GM23248 (cell line): Measurements from ENCODE around the gene HOMER1. TPM values are rescaled to one million over a fixed set of nuclear protein-coding genes. Genes with fewer than 3 reads are reported as not detected.

Experiments
- DNase-seq: peaks from one replicate; pipeline ENCODE4 v3.0.0-alpha.2; 2015
- H2AFZ ChIP-seq: fragments of 200-600 bp; sonication (generic); 2 replicates; pipeline ENCODE4 v1.6.1; 2016; ENCODE audit warnings: antibody characterized with exemption
- H3F3A ChIP-seq: fragments of 200-600 bp; sonication (generic); 2 replicates; pipeline ENCODE4 v1.6.1; 2016; ENCODE audit warnings: mild to moderate bottlenecking, antibody characterized with exemption, mixed run types; ENCODE audit not compliant: insufficient read depth
- H3K27ac ChIP-seq: fragments of 200-600 bp; sonication (generic); 2 replicates; pipeline ENCODE4 v1.5.1; 2016; ENCODE audit warnings: mild to moderate bottlenecking
- H3K27me3 ChIP-seq: fragments of 200-600 bp; sonication (generic); replicated peaks from 2 replicates; pipeline ENCODE4 v1.6.1; 2016; ENCODE audit warnings: mild to moderate bottlenecking; ENCODE audit not compliant: insufficient read depth
- H3K36me3 ChIP-seq: fragments of 200-600 bp; sonication (generic); 2 replicates; pipeline ENCODE4 v1.6.1; 2016; ENCODE audit warnings: low read depth, mild to moderate bottlenecking
- H3K4me1 ChIP-seq: fragments of 200-600 bp; sonication (generic); 2 replicates; pipeline ENCODE4 v1.6.1; 2016; ENCODE audit warnings: mild to moderate bottlenecking; ENCODE audit not compliant: insufficient read depth
- H3K4me2 ChIP-seq: fragments of 200-600 bp; sonication (generic); one replicate; pipeline ENCODE4 v1.6.1; 2016; ENCODE audit warnings: mild to moderate bottlenecking; ENCODE audit not compliant: unreplicated experiment
- H3K4me3 ChIP-seq: fragments of 200-600 bp; sonication (generic); 2 replicates; pipeline ENCODE4 v1.5.1; 2016; ENCODE audit warnings: mild to moderate bottlenecking
- H3K79me2 ChIP-seq: fragments of 200-600 bp; sonication (generic); 2 replicates; pipeline ENCODE4 v1.6.1; 2016; ENCODE audit warnings: mild to moderate bottlenecking; ENCODE audit not compliant: insufficient read depth
- H3K9ac ChIP-seq: fragments of 200-600 bp; sonication (generic); 2 replicates; pipeline ENCODE4 v1.6.1; 2016; ENCODE audit warnings: mild to moderate bottlenecking
- H3K9me2 ChIP-seq: fragments of 200-600 bp; sonication (generic); 2 replicates; pipeline ENCODE4 v1.6.1; 2016; ENCODE audit warnings: mixed run types, mild to moderate bottlenecking, moderate library complexity; ENCODE audit not compliant: insufficient read depth
- H3K9me3 ChIP-seq: fragments of 200-600 bp; sonication (generic); one replicate; pipeline ENCODE4 v1.6.1; 2017; ENCODE audit warnings: low read depth
- H4K20me1 ChIP-seq: fragments of 200-600 bp; sonication (generic); 2 replicates; pipeline ENCODE4 v1.6.0; 2016; ENCODE audit not compliant: insufficient read depth
- EZH2 ChIP-seq: fragments of 200-600 bp; sonication (generic); IDR thresholded peaks from 2 replicates; pipeline ENCODE4 v1.6.1; 2018; ENCODE audit warnings: antibody characterized with exemption, mild to moderate bottlenecking; ENCODE audit not compliant: insufficient read depth, poor library complexity, severe bottlenecking
- EZH2phosphoT487 ChIP-seq: fragments of 200-600 bp; sonication (generic); IDR thresholded peaks from 2 replicates; pipeline ENCODE4 v1.6.1; 2018; ENCODE audit warnings: antibody characterized with exemption, moderate library complexity, mild to moderate bottlenecking, low read depth; ENCODE audit not compliant: insufficient read depth
- WGBS, 2 experiments: methylation state at CpG; one replicate each; pipeline ENCODE4 v1.1.6; 2015 to 2017; ENCODE audit warnings: low lambda C conversion rate in 2 of 2, low coverage in 1 of 2; ENCODE audit errors: missing lambda C conversion rate in 2 of 2; 5-methylcytosine and 5-hydroxymethylcytosine counted together
- in situ Hi-C: fragments of 300-500 bp; cut with MboI; formaldehyde crosslinking; loops from 2 replicates; pipeline ENCODE4 v1.15.0; 2020
- polyA plus RNA-seq: library from polyadenylated mRNA; unstranded; fragments of >200 nt; fragmentation: Nextera tagmentation; extraction: Ambion mirVana; gene quantifications from 2 replicates; pipeline ENCODE4 v1.2.1, GENCODE V29; 2016
- total RNA-seq: library from RNA; depleted of rRNA; stranded (reverse); fragments of >200 nt; shearing (Covaris generic); gene quantifications from 2 replicates; pipeline ENCODE4 v1.2.3, GENCODE V29; 2014

Gene HOMER1
- total and polyA plus RNA-seq, 2 experiments from 2014 or later = 5.3 to 6.1 TPM

- Histone ChIP-seq H3K9me3 (no peaks in the 10 kb centered on the region), H3K27me3 (no peaks in the 10 kb centered on the region), H3K79me2 (peaks cover 19% of the 10 kb centered on the region), H3K36me3 (no peaks in the 10 kb centered on the region), H2AFZ (peak overlapping the region; percentile 64), H4K20me1 (no peaks in the 10 kb centered on the region), H3K4me3 (peak overlapping the region; percentile 44; the same call in 1 of the 2 replicates), H3K4me1 (no peaks in the 10 kb centered on the region), H3K9ac (no peak overlapping the region), H3F3A (no peaks in the 10 kb centered on the region), H3K27ac (no peak overlapping the region), H3K9me2 (no peaks in the 10 kb centered on the region), H3K4me2 (peak overlapping the region; percentile 42)
- WGBS, 2 experiments = 64 to 65% methylated on average over 6 of the region's 6 CpGs
- TF ChIP-seq EZH2phosphoT487 = no peak
- no peak for TF ChIP-seq EZH2
- in situ Hi-C loops = loop anchor here (5.0 to 25.0 kb wide), 3 partner anchors 203 to 450 kb away; no protein-coding TSS in a partner anchor
- peak; percentile 58 for DNase-seq
These were observed 49.1 kb downstream of the HOMER1 start for GRCh38 chr5:79464695-79465332.

GRCh38 chr5:79464278-79464677 lies 49.7 kb downstream of the HOMER1 start:
- H3K36me3 ChIP-seq = no peaks in the 10 kb centered on the region
- no peak overlapping the region for H3K9ac ChIP-seq
- peak overlapping the region; percentile 44; the same call in 1 of the 2 replicates for H3K4me3 ChIP-seq
- TF ChIP-seq EZH2phosphoT487 (no peak), EZH2 (no peak)
- H2AFZ ChIP-seq = peak overlapping the region; percentile 64
- DNase-seq = no peak
- peaks cover 19% of the 10 kb centered on the region for H3K79me2 ChIP-seq
- H3K27ac ChIP-seq = no peak overlapping the region
- no peaks in the 10 kb centered on the region for H3F3A ChIP-seq
- no peaks in the 10 kb centered on the region for H4K20me1 ChIP-seq
- no peaks in the 10 kb centered on the region for H3K4me1 ChIP-seq
- no peaks in the 10 kb centered on the region for H3K27me3 ChIP-seq
- peak overlapping the region; percentile 42 for H3K4me2 ChIP-seq
- H3K9me2 ChIP-seq = no peaks in the 10 kb centered on the region
- in situ Hi-C loops = loop anchor here (10.0 to 25.0 kb wide), 2 partner anchors 202 to 449 kb away; no protein-coding TSS in a partner anchor
- no peaks in the 10 kb centered on the region for H3K9me3 ChIP-seq
- WGBS, 2 experiments = 50 to 59% methylated on average over 3 of the region's 3 CpGs

- H3K4me3 ChIP-seq = no peak overlapping the region
- no peaks in the 10 kb centered on the region for H3F3A ChIP-seq
- H3K27ac ChIP-seq = no peak overlapping the region
- WGBS, 2 experiments = 66 to 88% methylated on average over 2 of the region's 2 CpGs
- no peak overlapping the region for H3K4me2 ChIP-seq
- H4K20me1 ChIP-seq = no peaks in the 10 kb centered on the region
- H3K79me2 ChIP-seq = peaks cover 15% of the 10 kb centered on the region
- no peaks in the 10 kb centered on the region for H3K36me3 ChIP-seq
- H2AFZ ChIP-seq = no peak overlapping the region
- no peaks in the 10 kb centered on the region for H3K9me3 ChIP-seq
- no peak for DNase-seq
- no peaks in the 10 kb centered on the region for H3K9me2 ChIP-seq
- in situ Hi-C loops = loop anchor here (10.0 to 25.0 kb wide), 2 partner anchors 197 to 445 kb away; no protein-coding TSS in a partner anchor
- no peaks in the 10 kb centered on the region for H3K27me3 ChIP-seq
- TF ChIP-seq EZH2phosphoT487 = no peak
- TF ChIP-seq EZH2 = no peak
- H3K9ac ChIP-seq = no peak overlapping the region
- no peaks in the 10 kb centered on the region for H3K4me1 ChIP-seq
These were observed 54.3 kb downstream of the HOMER1 start for GRCh38 chr5:79459626-79460025.

- Histone ChIP-seq H3K27ac (no peak overlapping the region), H3K9me3 (no peaks in the 10 kb centered on the region), H3K27me3 (no peaks in the 10 kb centered on the region), H2AFZ (no peak overlapping the region), H3K4me3 (no peak overlapping the region), H3K4me1 (no peaks in the 10 kb centered on the region), H4K20me1 (no peaks in the 10 kb centered on the region), H3K79me2 (peaks cover 4% of the 10 kb centered on the region; the same call in 1 of the 2 replicates), H3K9me2 (no peaks in the 10 kb centered on the region), H3K9ac (no peak overlapping the region), H3K36me3 (no peaks in the 10 kb centered on the region), H3K4me2 (no peak overlapping the region), H3F3A (no peaks in the 10 kb centered on the region)
- TF ChIP-seq EZH2phosphoT487 (no peak), EZH2 (no peak)
- DNase-seq = no peak
- WGBS, 2 experiments = 92 to 95% methylated on average over 2 of the region's 2 CpGs
- in situ Hi-C loops = loop anchor here (25.0 kb wide), 1 partner anchor 195 kb away; no protein-coding TSS in a partner anchor
These were observed 56.9 kb downstream of the HOMER1 start for GRCh38 chr5:79456890-79457583.
